ELR (cell line): Measurements from ENCODE around the gene ATAT1.

Experiments used
- DNase-seq: peaks from one replicate; pipeline ENCODE4 v3.0.0-alpha.2; 2015; ENCODE audit warnings: low read depth

Gene ATAT1

GRCh38 chr6:30613251-30614043 lies 13.2 kb upstream of the ATAT1 start:
- DNase-seq, result peak; percentile 73

GRCh38 chr6:30614044-30614842 lies 12.4 kb upstream of the ATAT1 start:
- no peak for DNase-seq

DNA sequence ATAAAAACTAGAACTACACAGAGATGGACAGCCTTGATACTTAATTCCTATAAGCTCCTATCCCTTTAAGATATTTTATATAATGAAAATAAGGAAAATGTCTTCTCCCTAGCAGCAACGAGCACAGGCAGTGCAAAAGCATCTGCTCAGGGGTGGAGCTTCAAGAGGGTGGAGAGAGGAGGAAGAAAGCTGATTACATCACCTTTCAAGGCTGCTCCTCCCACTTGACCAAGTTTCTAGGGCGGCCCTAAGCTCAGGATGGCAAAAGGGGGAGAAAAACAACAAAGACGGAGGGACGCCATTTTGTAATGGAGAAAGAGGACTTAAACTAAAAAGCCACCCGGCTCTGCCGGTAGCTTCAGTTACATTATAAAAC lies 11.8 kb upstream of the ATAT1 start:
- DNase-seq, result peak; percentile 98

GRCh38 chr6:30615219-30615957 lies 11.3 kb upstream of the ATAT1 start:
- DNase-seq, result peak; percentile 91

DNA sequence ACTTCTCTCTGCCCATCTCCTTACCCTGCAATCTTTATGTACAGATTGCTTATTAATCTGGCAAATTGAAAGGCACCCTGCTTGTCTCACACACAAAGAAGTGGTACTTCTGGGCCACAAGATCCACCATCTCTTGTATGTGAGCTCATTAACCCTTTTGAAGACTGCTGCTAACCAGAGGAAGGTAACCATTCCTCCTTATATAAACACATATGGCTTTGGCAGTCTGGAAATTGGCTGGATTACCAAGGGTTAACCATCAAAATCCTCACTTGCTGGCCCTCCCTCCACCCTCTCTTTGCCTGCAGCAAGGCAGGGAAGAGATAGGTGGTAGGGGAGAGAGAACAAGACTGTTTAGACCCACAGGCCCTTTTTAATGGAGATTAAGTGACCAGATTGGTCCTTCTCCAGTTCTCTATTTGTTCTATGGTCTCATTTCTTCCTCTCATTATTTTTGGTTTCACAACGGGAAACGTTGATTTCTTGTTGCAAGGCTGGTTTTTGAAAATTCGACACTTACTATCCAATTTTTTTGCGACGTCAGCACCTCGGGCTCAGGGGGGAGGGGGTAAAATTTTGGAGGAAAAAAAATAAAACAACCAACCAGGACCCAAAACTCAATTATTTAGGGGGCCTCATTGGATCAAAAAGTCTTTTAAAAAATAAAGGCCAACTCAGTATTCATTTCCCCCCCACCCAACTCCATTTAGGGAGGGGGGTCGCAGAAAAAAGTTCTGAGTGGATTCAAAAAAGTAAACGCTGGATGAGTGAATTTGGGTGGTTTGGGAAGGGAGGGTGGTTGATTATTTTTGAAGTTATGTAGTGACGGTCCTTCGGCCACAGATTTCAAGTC lies 10.5 kb upstream of the ATAT1 start:
- peak; percentile 63 for DNase-seq

DNA sequence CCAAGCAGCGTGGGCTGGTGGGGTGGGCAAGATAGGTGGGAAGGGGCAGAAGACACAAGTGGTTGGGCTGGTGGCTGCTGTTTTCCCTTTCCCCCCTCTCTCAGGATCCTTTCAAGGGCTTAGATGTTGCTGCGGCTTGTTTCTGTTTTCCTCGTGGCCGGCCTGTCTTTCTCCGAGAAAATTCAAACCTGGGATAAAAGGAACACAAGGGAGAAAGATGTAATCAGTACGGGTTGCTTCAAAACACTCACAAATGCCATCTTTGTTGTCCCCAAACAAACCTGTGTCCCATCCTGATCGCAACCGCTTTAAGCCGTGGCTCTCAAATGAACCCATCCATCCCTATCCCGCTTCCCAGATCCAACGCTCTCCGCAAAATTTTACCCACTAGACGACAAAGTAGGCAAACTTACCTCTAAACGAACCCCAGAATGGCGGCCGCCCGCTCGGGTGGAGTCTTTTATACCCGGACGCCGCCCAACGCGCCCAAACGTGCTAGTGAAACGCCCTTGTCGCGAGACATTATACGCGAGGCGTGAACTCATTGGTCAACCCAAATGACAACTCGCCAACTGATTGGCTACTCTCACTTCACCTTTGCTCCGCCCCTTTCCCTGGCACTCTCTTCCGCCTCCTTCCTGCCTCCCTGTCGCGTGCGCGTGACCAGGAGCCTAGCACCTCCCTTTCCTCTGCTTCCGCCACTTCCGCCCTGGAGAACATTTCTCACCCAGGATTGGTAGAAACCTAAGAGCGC lies 9.7 kb upstream of the ATAT1 start, which contains the start of gene PPP1R10:
Gene PPP1R10, minus strand, starts transcription at position 433 of the 754 bp plus-strand sequence. CDS start 7,299 bp downstream, outside the sequence.
- DNase-seq, result peak; percentile 100

- DNase-seq, result peak; percentile 98
Measured at GRCh38 chr6:30617565-30618269, 9.0 kb upstream of the ATAT1 start, which contains the start of gene MRPS18B. MRPS18B (plus strand) TSS chr6:30617840; CDS start chr6:30617866, 26 bp downstream.

DNA sequence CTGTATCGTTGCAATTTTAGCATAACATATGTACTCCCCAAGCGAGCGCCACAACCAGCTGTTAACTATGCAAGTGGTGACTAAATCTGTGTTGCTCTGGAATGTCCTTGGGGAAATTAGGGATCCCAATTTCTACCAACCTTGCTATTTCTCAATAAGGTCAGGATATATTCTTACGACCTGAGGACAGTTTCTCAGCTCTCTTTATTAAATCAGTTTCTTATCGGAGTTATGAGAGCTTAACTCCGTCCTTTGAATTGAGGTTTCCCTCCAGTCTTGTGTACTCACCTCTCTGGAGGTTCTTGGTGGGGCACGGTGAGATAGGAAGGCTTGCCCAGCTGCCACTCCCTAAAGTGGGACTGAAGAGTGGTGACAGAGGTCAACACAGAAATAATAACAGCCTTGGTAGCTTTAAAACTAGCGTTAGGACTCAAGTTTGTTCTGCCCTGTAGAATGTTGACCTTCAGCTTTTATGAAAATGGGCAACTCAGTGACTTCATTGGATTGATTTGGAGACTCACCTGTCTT lies 8.3 kb upstream of the ATAT1 start:
- DNase-seq, result peak; percentile 45

DNA sequence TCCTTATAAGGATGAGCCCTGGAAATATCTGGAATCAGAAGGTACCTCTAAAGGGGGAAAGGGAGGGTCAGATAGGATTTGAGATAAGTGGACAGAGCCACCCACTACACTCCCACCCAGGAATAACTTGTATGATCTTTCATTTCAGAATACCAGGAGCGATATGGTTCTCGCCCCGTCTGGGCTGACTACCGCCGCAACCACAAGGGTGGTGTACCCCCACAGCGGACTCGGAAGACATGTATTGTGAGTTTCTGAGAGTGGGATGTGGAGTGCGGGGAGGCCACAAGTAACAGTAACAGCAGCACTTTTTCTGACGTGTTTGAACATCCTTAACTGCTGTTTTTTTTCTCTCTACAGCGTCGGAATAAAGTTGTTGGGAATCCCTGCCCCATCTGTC lies 7.1 kb upstream of the ATAT1 start:
- no peak for DNase-seq

GRCh38 chr6:30625511-30625910 lies 1.2 kb upstream of the ATAT1 start:
- no peak for DNase-seq

DNA sequence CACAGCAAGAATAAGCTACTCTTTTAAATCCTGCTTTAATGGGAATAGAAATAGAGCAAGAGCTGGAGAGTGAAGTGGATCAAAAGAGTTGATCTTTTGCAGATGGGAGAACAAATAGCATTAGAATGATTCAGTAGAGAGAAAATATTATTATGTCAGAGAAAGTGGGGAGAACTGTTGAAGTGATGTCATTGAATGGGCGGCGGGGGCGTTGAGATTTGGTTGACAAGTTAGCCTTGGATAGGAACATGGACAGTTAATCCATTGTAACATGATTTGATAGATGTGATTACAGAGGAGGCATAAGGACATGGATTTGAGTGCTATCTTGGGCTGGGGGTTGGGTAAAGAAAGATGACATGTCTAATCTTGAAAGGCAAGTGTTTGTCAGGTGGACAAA lies 9.2 kb downstream of the ATAT1 start:
- no peak for DNase-seq

- DNase-seq, result no peak
Measured at GRCh38 chr6:30640481-30640880, 13.8 kb downstream of the ATAT1 start.

DNA sequence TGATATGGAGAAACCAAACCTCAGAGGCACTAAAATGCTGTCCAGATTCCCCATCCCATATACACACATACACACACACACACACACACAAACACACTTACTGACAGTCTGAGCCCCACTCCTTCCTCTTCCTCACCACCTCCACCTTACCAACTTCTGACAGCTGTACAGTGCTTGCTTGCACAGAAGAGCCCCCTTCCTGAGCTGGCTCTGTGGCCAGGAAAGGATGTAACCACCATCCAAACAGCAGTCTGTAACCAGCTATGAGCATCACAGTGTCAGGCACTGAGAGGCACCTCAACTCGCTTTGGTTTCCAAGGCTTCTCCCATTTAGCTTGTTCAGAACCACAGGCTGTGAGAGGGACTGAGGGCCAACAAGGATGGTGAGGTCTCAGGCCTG lies 14.4 kb downstream of the ATAT1 start:
- DNase-seq, result no peak

GRCh38 chr6:30643656-30644055 lies 17.0 kb downstream of the ATAT1 start:
- no peak for DNase-seq

- no peak for DNase-seq
Measured at GRCh38 chr6:30644769-30645168, 18.1 kb downstream of the ATAT1 start.

- peak; percentile 13 for DNase-seq
Measured at GRCh38 chr6:30645989-30646388, 19.3 kb downstream of the ATAT1 start.

GRCh38 chr6:30646450-30647241 lies 20.0 kb downstream of the ATAT1 start, which contains the start of gene C6orf136:
C6orf136 (plus strand) TSS chr6:30647133; CDS start chr6:30647232, 99 bp downstream.
- peak; percentile 95 for DNase-seq

- peak; percentile 75 for DNase-seq
Measured at GRCh38 chr6:30647242-30648116, 20.8 kb downstream of the ATAT1 start.
